NCI-H1417 (cell line): ENCODE results near the gene PGBD5.
"Not testable (repeated sequence)": the region's sequence is repeated elsewhere in the genome, so short reads cannot be mapped to it uniquely, and the experiment has no call there.

Source experiments
- DNase-seq, 3 experiments: peaks; one replicate each; lab custom pipeline; 2025; lab: John Stamatoyannopoulos, UW

Gene PGBD5

GRCh38 chr1:230426246-230427093, at the start of gene PGBD5:
Gene PGBD5, minus strand, starts transcription at chr1:230426332. Its CDS starts 404 bp downstream, at chr1:230425928.
- DNase-seq, result peak; percentile 80 to 92 (median 91)

- DNase-seq, result not testable (repeated sequence)
Measured at GRCh38 chr1:230474924-230475323, 48.8 kb upstream of the PGBD5 start.

- not testable (repeated sequence) for DNase-seq
Measured at GRCh38 chr1:230470750-230471149, 44.6 kb upstream of the PGBD5 start.

GRCh38 chr1:230469271-230469670, 43.1 kb upstream of the PGBD5 start:
- no peak for DNase-seq

- peak in 1 of 3 experiments; percentile 14 for DNase-seq
Measured at GRCh38 chr1:230465691-230466090, 39.6 kb upstream of the PGBD5 start.

GRCh38 chr1:230464671-230465070, 38.5 kb upstream of the PGBD5 start:
- DNase-seq, result peak in 1 of 3 experiments; percentile 3

GRCh38 chr1:230463760-230464159, 37.6 kb upstream of the PGBD5 start:
- no peak for DNase-seq

- DNase-seq, result no peak
Measured at GRCh38 chr1:230463326-230463725, 37.2 kb upstream of the PGBD5 start.

- peak in 1 of 3 experiments; percentile 5 for DNase-seq
Measured at GRCh38 chr1:230459465-230459864, 33.3 kb upstream of the PGBD5 start.

- no peak for DNase-seq
Measured at GRCh38 chr1:230458509-230458908, 32.4 kb upstream of the PGBD5 start.

- no peak for DNase-seq
Measured at GRCh38 chr1:230456478-230456877, 30.3 kb upstream of the PGBD5 start.

GRCh38 chr1:230455291-230455690, 29.2 kb upstream of the PGBD5 start:
- no peak for DNase-seq

GRCh38 chr1:230453377-230453776, 27.2 kb upstream of the PGBD5 start:
- DNase-seq, result no peak

GRCh38 chr1:230441183-230442029, 15.3 kb upstream of the PGBD5 start:
- DNase-seq, result no peak

- DNase-seq, result no peak
Measured at GRCh38 chr1:230435108-230435507, 9.0 kb upstream of the PGBD5 start.

GRCh38 chr1:230431527-230431926, 5.4 kb upstream of the PGBD5 start:
- no peak for DNase-seq

GRCh38 chr1:230430499-230430898, 4.4 kb upstream of the PGBD5 start:
- no peak for DNase-seq

GRCh38 chr1:230429067-230429735, 3.1 kb upstream of the PGBD5 start:
- no peak for DNase-seq

GRCh38 chr1:230427981-230428380, 1.8 kb upstream of the PGBD5 start:
- peak in 1 of 3 experiments; percentile 10 for DNase-seq

GRCh38 chr1:230427094-230427876, 1.2 kb upstream of the PGBD5 start:
- no peak for DNase-seq
